WI38 (cell line): ENCODE measurements around the gene TNN.

Experiments
- H3K4me3 ChIP-seq: 2 replicates; pipeline ENCODE4 v1.5.1; 2011; ENCODE audit warnings: low read depth, mild to moderate bottlenecking, control low read depth, low read length
- TF ChIP-seq, protein P1 (sequence below): IDR thresholded peaks from 2 replicates; pipeline ENCODE4 v1.5.1; 2012; ENCODE audit warnings: low read depth, mild to moderate bottlenecking, control low read depth, low read length

Gene TNN

DNA sequence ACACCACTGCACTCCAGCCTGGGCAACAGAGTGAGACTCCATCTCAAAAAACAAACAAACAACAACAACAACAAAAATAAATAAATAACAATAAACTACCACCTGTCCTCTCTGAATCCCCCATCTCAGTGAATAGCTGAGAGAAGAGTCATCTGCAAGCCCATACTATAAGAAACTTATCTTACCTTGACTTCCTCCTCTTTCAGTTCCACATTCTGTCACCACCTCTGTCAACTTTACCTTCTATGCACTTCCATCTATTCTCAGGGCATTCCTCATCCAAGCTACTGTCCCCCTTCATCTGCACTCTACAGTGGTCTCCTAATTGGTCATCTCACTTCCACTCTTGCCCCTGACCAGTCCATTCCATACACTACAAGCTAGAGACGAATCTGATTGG is 66.9 kb downstream of the TNN start:
- TF ChIP-seq, protein P1, sequence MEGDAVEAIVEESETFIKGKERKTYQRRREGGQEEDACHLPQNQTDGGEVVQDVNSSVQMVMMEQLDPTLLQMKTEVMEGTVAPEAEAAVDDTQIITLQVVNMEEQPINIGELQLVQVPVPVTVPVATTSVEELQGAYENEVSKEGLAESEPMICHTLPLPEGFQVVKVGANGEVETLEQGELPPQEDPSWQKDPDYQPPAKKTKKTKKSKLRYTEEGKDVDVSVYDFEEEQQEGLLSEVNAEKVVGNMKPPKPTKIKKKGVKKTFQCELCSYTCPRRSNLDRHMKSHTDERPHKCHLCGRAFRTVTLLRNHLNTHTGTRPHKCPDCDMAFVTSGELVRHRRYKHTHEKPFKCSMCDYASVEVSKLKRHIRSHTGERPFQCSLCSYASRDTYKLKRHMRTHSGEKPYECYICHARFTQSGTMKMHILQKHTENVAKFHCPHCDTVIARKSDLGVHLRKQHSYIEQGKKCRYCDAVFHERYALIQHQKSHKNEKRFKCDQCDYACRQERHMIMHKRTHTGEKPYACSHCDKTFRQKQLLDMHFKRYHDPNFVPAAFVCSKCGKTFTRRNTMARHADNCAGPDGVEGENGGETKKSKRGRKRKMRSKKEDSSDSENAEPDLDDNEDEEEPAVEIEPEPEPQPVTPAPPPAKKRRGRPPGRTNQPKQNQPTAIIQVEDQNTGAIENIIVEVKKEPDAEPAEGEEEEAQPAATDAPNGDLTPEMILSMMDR: no peak
- H3K4me3 ChIP-seq: no peak overlapping the region

DNA sequence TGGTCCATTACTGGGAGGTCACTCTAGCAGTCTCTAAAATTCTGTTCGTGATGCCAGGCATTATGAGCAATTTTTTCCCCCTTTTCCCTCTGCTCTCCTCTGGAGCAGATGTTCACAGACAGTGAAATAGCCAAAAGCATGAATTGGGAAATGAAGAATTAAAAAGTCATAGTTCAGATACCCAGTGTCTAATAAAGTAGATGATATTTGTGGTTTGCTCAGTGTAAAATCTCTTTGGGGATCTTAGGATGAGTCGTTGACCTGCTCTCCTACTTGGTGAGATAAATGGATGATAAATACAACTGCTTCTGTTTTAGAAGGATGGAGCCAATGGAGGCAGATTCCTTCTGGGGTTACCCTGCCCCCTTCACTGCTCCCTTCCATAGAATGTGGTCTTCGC is 68.6 kb downstream of the TNN start:
- TF ChIP-seq, protein P1: no peak
- no peak overlapping the region for H3K4me3 ChIP-seq

DNA sequence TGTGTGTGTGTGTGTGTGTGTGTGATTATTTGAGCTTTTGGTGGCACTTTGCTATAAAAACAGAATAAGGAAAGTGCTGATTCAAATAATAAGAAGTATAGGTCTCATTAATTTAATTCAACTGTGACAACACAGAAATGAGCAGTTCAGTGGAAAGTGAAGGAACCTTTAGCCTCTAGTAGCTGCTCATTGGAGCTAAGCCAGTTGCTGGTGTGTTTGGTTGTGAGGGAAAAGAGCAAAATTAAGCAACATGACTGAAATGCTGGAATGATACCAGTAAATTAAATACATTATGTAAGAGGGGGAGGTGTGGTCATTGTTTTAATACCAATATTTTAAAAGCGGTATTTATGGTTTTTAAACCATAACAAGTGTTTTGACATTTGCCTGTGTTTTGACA is 69.7 kb downstream of the TNN start:
- H3K4me3 ChIP-seq: no peak overlapping the region
- TF ChIP-seq, protein P1: no peak

DNA sequence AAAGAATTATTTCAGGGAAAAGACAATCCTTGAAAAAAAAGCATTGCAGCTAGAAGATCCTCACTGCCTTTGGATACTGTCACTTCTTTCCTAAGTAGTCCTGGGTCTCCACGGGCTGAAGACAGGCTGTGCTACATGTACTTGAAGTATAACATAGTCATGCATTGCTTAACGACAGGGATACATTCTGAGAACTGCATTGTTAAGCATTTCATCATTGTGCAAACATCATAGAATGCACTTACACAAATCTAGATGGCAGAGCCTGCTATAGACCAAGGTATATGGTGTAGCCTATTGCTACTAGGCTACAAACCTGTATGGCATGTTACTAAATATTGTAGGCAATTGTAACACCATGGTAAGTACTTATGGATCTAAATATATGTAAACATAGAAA is 70.9 kb downstream of the TNN start:
- TF ChIP-seq, protein P1: no peak
- no peak overlapping the region for H3K4me3 ChIP-seq

DNA sequence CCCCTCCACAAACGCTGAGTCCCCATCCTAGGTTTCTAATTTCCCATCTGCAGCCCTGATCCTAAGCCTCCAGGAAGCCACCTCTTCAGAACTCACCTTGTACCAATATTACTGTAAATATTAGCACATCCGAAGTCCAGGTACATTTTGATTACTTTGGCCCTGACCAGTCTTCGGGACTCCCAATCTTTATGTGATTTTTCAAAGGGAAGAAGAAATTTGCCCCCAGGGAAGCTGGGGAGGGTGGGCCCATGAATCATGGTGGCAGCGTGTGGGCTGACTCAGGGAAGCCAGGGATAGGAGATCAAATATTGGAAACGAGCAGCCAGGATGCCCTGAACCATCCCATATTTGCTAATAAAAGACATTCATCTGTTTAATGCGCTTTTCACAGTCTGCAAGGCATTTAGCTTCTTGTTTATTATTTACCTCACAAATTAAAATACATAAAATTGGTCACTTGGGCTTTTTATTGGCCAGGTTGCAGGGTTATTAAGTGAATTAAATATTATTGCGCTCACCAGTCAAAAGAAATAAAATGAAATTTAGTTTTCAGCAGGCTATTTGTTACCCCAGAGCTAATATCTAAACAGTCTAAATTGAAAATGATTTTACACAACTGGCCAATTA is 78.4 kb downstream of the TNN start:
- no peak overlapping the region for H3K4me3 ChIP-seq
- TF ChIP-seq, protein P1: no peak

DNA sequence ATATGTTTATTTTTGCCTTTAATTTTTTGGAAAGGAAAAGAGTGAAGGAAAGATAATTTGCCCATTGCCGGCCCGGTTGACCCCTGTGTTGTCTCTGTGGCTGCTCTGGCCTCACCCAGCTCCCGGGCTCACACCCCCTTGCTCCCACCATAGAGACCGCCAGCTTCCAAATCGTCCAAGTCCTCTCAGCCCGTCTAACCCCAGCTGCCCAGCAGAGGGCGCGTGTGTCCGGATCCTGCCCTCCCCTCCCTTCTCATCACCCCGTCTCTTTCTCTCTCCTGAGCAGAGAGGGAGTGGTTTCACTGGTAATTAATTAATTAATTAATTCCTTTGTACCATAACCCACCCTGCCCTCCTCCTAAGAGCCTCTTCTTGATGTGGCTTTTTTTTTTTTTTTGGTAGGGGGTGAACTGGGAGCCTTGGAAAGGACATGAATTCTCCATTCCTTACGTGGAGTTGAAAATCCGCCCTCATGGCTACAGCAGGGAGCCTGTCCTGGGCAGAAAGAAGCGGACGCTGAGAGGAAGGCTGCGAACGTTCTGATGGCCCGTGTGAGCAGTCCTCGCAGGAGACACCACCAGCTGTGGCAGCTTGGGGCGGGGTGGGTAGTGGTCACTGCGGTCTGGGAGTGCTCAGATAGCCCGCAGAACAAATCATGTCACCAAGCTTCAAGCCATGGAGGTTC is 79.0 kb downstream of the TNN start:
- TF ChIP-seq, protein P1: peak; percentile 92
- no peak overlapping the region for H3K4me3 ChIP-seq

DNA sequence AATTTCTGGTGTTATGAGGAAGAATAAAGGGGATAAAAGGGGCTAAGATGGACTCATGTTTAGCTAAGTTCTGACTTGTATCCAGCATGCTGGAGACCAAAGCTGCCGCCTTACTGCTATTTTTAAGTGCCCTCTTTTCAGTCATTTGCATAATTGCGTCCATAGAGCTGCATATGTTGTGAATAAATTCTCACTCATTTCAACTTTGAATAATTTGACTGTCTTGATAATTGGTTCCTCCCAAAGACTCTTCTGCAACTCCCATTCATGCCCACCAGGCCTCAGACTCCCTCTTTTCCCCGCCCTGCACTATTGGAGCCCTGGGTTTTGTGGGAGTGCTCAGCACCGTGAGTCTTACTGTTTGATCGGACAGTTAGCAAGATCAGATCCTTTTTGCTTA is 79.9 kb downstream of the TNN start:
- no peak overlapping the region for H3K4me3 ChIP-seq
- TF ChIP-seq, protein P1: no peak
